ENCODE data around the gene CRELD2.

Gene CRELD2

DNA sequence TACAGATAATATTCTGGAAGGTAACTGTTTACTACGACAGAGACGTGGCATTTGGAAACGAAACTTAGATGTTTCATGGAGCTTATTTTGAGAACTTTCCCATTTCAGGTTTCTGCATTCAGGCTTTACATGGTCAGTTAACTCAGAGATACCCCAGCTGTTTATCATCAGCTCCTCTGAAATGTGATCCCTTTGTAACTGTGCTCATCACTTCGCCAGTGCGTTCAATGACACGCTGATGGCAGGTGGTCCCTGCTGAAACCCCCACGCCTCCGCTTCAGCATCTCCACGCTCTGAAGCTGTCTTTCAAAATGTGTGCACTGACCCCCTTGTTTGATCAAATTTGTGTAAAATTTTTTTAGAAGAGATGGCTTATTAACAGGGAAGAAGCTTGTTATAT lies 30.7 kb upstream of the CRELD2 start:
- H3K4me3 ChIP-seq (ENCODE audit: low read depth, low read length): no peak overlapping the region
- no peak for DNase-seq (ENCODE audit: low read depth)
- TF ChIP-seq, protein P1, sequence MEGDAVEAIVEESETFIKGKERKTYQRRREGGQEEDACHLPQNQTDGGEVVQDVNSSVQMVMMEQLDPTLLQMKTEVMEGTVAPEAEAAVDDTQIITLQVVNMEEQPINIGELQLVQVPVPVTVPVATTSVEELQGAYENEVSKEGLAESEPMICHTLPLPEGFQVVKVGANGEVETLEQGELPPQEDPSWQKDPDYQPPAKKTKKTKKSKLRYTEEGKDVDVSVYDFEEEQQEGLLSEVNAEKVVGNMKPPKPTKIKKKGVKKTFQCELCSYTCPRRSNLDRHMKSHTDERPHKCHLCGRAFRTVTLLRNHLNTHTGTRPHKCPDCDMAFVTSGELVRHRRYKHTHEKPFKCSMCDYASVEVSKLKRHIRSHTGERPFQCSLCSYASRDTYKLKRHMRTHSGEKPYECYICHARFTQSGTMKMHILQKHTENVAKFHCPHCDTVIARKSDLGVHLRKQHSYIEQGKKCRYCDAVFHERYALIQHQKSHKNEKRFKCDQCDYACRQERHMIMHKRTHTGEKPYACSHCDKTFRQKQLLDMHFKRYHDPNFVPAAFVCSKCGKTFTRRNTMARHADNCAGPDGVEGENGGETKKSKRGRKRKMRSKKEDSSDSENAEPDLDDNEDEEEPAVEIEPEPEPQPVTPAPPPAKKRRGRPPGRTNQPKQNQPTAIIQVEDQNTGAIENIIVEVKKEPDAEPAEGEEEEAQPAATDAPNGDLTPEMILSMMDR (IDR thresholded peaks at IDR 0.05; ENCODE audit: insufficient read depth, low read depth, low read length, missing control alignments): no peak

DNA sequence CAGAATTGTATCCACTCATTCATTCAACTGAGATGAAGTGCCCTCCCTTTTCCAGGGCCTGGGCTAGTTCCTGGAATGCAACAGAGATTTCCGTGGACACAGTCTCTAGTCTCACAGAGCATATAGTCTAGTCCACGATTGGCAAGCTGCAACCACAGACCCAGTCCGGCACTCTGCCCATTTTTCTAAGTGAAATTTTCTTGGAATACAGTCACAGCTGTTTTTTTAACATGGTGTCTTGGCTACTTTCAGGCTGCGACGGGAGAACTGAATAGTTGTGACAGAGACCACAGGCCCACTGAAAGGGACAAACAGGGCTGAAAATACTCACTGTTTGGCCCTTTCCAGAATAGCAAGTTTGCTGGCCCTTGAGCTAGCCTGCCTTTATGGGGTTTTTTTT lies 29.4 kb upstream of the CRELD2 start:
- TF ChIP-seq, protein P1 (IDR thresholded peaks at IDR 0.05; ENCODE audit: insufficient read depth, low read depth, low read length, missing control alignments): no peak
- H3K4me3 ChIP-seq (ENCODE audit: low read depth, low read length): no peak overlapping the region

DNA sequence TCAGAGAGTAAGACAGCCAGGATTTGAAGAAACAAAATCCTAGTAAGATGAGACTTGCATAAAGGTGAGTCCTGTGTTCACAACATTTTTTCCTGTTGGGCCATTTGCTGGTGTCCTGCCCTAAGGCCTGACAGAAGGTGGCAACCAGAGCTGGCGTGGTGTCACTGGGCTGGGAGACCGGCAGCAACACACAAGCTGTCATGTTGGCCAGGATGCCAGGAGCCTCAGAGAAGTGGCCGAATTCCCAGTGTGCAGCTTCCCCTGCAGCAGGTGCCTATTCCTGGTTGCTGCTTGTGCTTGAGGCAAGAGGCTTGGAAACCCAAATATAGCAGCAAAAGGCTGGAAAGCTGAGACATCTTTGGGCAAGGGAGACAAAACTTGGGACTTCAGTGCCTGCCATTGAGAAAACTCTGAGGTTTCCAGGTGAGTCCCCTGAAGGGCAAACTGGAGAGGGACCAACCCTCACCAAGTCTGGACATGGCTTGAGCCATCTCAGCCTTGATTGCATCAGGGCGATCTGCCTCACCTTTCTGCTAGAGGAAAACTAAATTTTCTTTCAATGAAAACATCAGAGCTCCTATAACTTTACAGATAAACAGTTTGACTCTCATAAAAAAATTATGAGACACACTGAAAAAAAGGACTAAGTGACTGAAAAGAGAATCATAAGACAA lies 26.1 kb upstream of the CRELD2 start:
- TF ChIP-seq, protein P1 (IDR thresholded peaks at IDR 0.05; ENCODE audit: insufficient read depth, low read depth, low read length, missing control alignments): no peak
- no peak overlapping the region for H3K4me3 ChIP-seq (ENCODE audit: low read depth, low read length)
- DNase-seq (ENCODE audit: low read depth): no peak

More for the DNA sequence above, 29.4 kb upstream of the CRELD2 start:
- no peak for DNase-seq (ENCODE audit: low read depth)

DNA sequence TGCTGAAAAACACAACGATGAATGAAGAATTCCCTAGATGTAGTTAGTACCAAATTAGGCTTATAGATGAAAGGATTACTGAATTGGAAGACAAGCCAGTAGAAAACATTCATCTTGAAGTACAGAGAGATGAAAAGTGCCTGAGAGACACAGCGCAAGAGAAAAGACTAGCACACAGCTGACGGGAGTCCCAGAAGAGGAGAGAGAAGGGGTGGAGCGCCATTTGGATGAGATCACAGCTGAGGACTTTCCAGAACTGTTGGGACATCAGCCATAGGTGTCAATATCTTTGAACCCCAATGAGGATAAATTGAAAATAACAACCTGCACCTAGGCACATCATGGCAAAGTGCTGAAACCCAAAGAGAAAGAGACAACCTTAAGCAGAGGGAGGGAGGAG lies 25.4 kb upstream of the CRELD2 start:
- no peak for DNase-seq (ENCODE audit: low read depth)
- H3K4me3 ChIP-seq (ENCODE audit: low read depth, low read length): no peak overlapping the region
- TF ChIP-seq, protein P1 (IDR thresholded peaks at IDR 0.05; ENCODE audit: insufficient read depth, low read depth, low read length, missing control alignments): no peak

DNA sequence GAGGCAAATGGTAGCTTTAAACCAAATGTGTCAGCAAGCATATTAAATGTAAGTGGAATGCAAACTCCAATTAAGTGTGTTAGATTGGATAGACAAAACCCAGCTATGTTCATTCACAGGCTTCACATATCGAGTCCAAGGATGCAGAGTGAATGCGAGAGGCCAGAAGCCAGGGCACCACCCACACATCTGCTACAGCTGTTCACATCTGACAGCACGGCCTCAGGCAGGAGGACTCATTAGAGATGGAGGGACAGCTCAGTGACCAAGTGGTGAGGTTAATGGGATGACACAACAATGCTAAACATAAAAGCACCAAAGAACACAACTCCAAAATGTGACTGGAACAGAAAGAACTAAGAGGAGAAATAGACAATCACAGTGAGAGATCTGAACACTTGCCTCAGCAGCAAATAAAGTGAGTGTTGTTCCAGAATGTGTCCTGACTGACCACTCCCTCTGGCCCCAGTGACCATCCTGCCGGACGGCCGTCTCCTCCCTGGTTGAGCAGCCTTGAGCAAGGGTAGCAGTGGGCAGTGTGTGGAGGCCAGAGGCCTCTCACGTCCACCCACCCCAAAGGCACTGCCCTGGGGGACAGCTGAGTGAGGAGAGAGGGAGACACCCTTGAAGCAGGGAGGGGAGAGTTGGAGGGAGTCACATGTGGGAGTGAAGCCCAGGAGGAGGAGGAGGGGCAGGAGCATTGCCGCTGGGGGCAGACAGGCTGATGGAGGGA lies 23.9 kb upstream of the CRELD2 start:
- DNase-seq (ENCODE audit: low read depth): no peak
- no peak overlapping the region for H3K4me3 ChIP-seq (ENCODE audit: low read depth, low read length)
- TF ChIP-seq, protein P1 (IDR thresholded peaks at IDR 0.05; ENCODE audit: insufficient read depth, low read depth, low read length, missing control alignments): no peak

DNA sequence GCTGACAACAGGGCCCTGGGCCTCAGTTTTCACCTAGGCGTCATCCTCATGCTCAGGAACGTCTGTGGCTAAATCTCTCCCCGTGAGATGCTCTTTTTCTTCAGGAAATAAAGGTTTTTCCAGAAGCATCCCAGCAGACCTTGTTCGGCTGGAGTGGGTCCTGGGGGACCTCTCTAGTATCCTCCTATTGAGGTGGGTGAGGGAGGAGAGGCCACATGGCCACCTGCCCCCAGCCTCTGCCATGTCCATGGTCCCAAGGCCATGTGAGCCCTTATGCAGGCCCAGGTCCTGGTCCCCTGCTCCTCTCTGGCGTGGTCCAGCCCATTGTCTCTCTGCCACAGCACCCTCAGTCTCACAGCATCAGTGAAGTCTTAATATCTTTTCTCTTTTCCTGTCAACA lies 22.2 kb upstream of the CRELD2 start:
- DNase-seq (ENCODE audit: low read depth): no peak
- TF ChIP-seq, protein P1 (IDR thresholded peaks at IDR 0.05; ENCODE audit: insufficient read depth, low read depth, low read length, missing control alignments): no peak
- H3K4me3 ChIP-seq (ENCODE audit: low read depth, low read length): no peak overlapping the region

All from GM12865 (cell line).